ENCODE measurements around the gene NAGPA. TPM values are rescaled to one million over a fixed set of nuclear protein-coding genes. Genes with fewer than 3 reads are reported as not detected.
A peak's percentile ranks its signal among the peaks of the same experiment; 100 is the strongest.

The NAGPA gene
- total RNA-seq, 1 experiment from 2014 or later: 15.9 TPM

- Mint-ChIP-seq H3K27me3 (ENCODE audit: insufficient read depth, unreplicated experiment) (no peaks in the 10 kb centered on the region), H3K9me3 (ENCODE audit: unreplicated experiment) (no peaks in the 10 kb centered on the region), H3K36me3 (ENCODE audit: insufficient read depth, unreplicated experiment) (peaks cover 25% of the 10 kb centered on the region), H3K4me1 (ENCODE audit: low read depth, unreplicated experiment) (peaks cover 36% of the 10 kb centered on the region), H3K4me3 (ENCODE audit: unreplicated experiment) (peak overlapping the region; percentile 68), H3K27ac (ENCODE audit: unreplicated experiment) (peak overlapping the region; percentile 44)
- BruUV-seq (replicated peaks): no TSS peak
- POLR2A ChIA-PET: interaction anchor here (0.6 kb wide), 1 partner anchor 75 kb away, joined by 3 read pairs; no protein-coding TSS in a partner anchor
- H3K4me3 ChIP-seq (ENCODE audit: low read depth, low read length): peak overlapping the region; percentile 96
- CTCF ChIA-PET: no interaction called here
- no peak for TF ChIP-seq CTCF (IDR thresholded peaks at IDR 0.05; ENCODE audit: insufficient read depth in 1 of 2, low read depth in 1 of 2, low read length in 1 of 2, severe bottlenecking in 1 of 2, unreplicated experiment in 1 of 2)
- peak in 1 of 2 experiments; percentile 13 for DNase-seq
- intact Hi-C loops (cut with micrococcal nuclease; ENCODE audit: unreplicated experiment): loop anchor here (10.0 kb wide), 1 partner anchor 62 kb away; the partner anchor contains the start of gene EEF2KMT
- H3K36me3 ChIP-seq (ENCODE audit: control insufficient read depth, insufficient read depth, low read length): no peaks in the 10 kb centered on the region
- H3K4me1 ChIP-seq: peaks cover 23% of the 10 kb centered on the region
- H3K9me3 ChIP-seq: no peaks in the 10 kb centered on the region
- no peaks in the 10 kb centered on the region for H3K27me3 ChIP-seq (replicated peaks; ENCODE audit: control insufficient read depth, insufficient read depth, low read length)
These were observed 977 bp downstream of the NAGPA start for GRCh38 chr16:5032748-5033167.

- intact Hi-C loops (cut with micrococcal nuclease; ENCODE audit: unreplicated experiment): loop anchor here (10.0 kb wide), 1 partner anchor 63 kb away; the partner anchor contains the start of gene EEF2KMT
These were observed 2.1 kb downstream of the NAGPA start for GRCh38 chr16:5031601-5032000.

GRCh38 chr16:5030251-5030870, 3.4 kb downstream of the NAGPA start:
- H3K4me1 ChIP-seq: peaks cover 8% of the 10 kb centered on the region
- H3K27me3 ChIP-seq (replicated peaks; ENCODE audit: control insufficient read depth, insufficient read depth, low read length): no peaks in the 10 kb centered on the region
- H3K4me3 Mint-ChIP-seq (ENCODE audit: unreplicated experiment): no peak overlapping the region
- no peak overlapping the region for H3K4me3 ChIP-seq (ENCODE audit: low read depth, low read length)
- H3K4me1 Mint-ChIP-seq (ENCODE audit: low read depth, unreplicated experiment): peaks cover 20% of the 10 kb centered on the region
- no peaks in the 10 kb centered on the region for H3K9me3 ChIP-seq
- H3K27ac Mint-ChIP-seq (ENCODE audit: unreplicated experiment): no peak overlapping the region
- H3K27me3 Mint-ChIP-seq (ENCODE audit: insufficient read depth, unreplicated experiment): no peaks in the 10 kb centered on the region
- no peak for DNase-seq
- H3K36me3 ChIP-seq (ENCODE audit: control insufficient read depth, insufficient read depth, low read length): no peaks in the 10 kb centered on the region
- ChIA-PET POLR2A (no interaction called here), CTCF (no interaction called here)
- peaks cover 25% of the 10 kb centered on the region for H3K36me3 Mint-ChIP-seq (ENCODE audit: insufficient read depth, unreplicated experiment)
- no TSS peak for BruUV-seq (replicated peaks)
- intact Hi-C loops (cut with micrococcal nuclease; ENCODE audit: unreplicated experiment): loop anchor here (10.0 kb wide), 1 partner anchor 64 kb away; the partner anchor contains the start of gene EEF2KMT
- no peak for TF ChIP-seq CTCF (IDR thresholded peaks at IDR 0.05; ENCODE audit: insufficient read depth in 1 of 2, low read depth in 1 of 2, low read length in 1 of 2, severe bottlenecking in 1 of 2, unreplicated experiment in 1 of 2)
- H3K9me3 Mint-ChIP-seq (ENCODE audit: unreplicated experiment): no peaks in the 10 kb centered on the region

More at GRCh38 chr16:5031601-5032000, 2.1 kb downstream of the NAGPA start:
- Histone ChIP-seq H3K27me3 (replicated peaks; ENCODE audit: control insufficient read depth, insufficient read depth, low read length) (no peaks in the 10 kb centered on the region), H3K9me3 (no peaks in the 10 kb centered on the region), H3K36me3 (ENCODE audit: control insufficient read depth, insufficient read depth, low read length) (no peaks in the 10 kb centered on the region), H3K4me1 (peaks cover 20% of the 10 kb centered on the region), H3K4me3 (ENCODE audit: low read depth, low read length) (no peak overlapping the region)
- H3K36me3 Mint-ChIP-seq (ENCODE audit: insufficient read depth, unreplicated experiment): peaks cover 25% of the 10 kb centered on the region
- H3K4me3 Mint-ChIP-seq (ENCODE audit: unreplicated experiment): no peak overlapping the region
- BruUV-seq (replicated peaks): no TSS peak
- no peaks in the 10 kb centered on the region for H3K9me3 Mint-ChIP-seq (ENCODE audit: unreplicated experiment)
- DNase-seq: no peak
- no peaks in the 10 kb centered on the region for H3K27me3 Mint-ChIP-seq (ENCODE audit: insufficient read depth, unreplicated experiment)
- POLR2A ChIA-PET: no interaction called here
- TF ChIP-seq CTCF (IDR thresholded peaks at IDR 0.05; ENCODE audit: insufficient read depth in 1 of 2, low read depth in 1 of 2, low read length in 1 of 2, severe bottlenecking in 1 of 2, unreplicated experiment in 1 of 2): no peak
- peaks cover 32% of the 10 kb centered on the region for H3K4me1 Mint-ChIP-seq (ENCODE audit: low read depth, unreplicated experiment)
- CTCF ChIA-PET: no interaction called here
- no peak overlapping the region for H3K27ac Mint-ChIP-seq (ENCODE audit: unreplicated experiment)

Measured in Caco-2 (cell line).